Neuronal stem cell (in vitro differentiated cells): ENCODE results near the gene C9.

ENCODE experiments used
- DNase-seq: peaks from one replicate; pipeline ENCODE4 v3.0.0-alpha.2; 2013; ENCODE audit warnings: low spot score
- H2AFZ ChIP-seq: one replicate; pipeline ENCODE4 v1.6.1; 2013; ENCODE audit warnings: mild to moderate bottlenecking, low read length, inconsistent platforms
- H2AK5ac ChIP-seq: 2 replicates; pipeline ENCODE4 v1.6.1; 2013; ENCODE audit warnings: low read depth, mild to moderate bottlenecking, inconsistent platforms, low read length, moderate library complexity, mixed read lengths
- H2BK120ac ChIP-seq: 2 replicates; pipeline ENCODE4 v1.6.1; 2013; ENCODE audit warnings: low read depth, mild to moderate bottlenecking, inconsistent platforms, low read length, moderate library complexity, mixed read lengths
- H2BK12ac ChIP-seq: one replicate; pipeline ENCODE4 v1.6.1; 2013; ENCODE audit warnings: low read length, inconsistent platforms
- H2BK15ac ChIP-seq: 2 replicates; pipeline ENCODE4 v1.6.1; 2013; ENCODE audit warnings: mild to moderate bottlenecking, low read length, inconsistent platforms, mixed read lengths
- H2BK5ac ChIP-seq: one replicate; pipeline ENCODE4 v1.6.1; 2013; ENCODE audit warnings: inconsistent platforms, mild to moderate bottlenecking, low read length, moderate library complexity
- H3K14ac ChIP-seq: one replicate; pipeline ENCODE4 v1.6.1; 2013; ENCODE audit warnings: low read length, inconsistent platforms
- H3K18ac ChIP-seq: 2 replicates; pipeline ENCODE4 v1.6.1; 2013; ENCODE audit warnings: low read length, inconsistent platforms
- H3K23ac ChIP-seq: 2 replicates; pipeline ENCODE4 v1.6.1; 2013; ENCODE audit warnings: low read depth, mild to moderate bottlenecking, mixed read lengths, low read length, inconsistent platforms; ENCODE audit not compliant: poor library complexity
- H3K27ac ChIP-seq: replicated peaks from 3 replicates; pipeline ENCODE4 v1.5.1; 2013; ENCODE audit warnings: low read length, inconsistent platforms
- H3K27me3 ChIP-seq, 3 experiments: 2 replicates each; pipeline ENCODE4 v1.6.1; 2013; ENCODE audit warnings: low read length in 3 of 3, mild to moderate bottlenecking in 2 of 3, inconsistent platforms in 1 of 3, low read depth in 1 of 3, mixed read lengths in 1 of 3, moderate library complexity in 1 of 3; ENCODE audit not compliant: control insufficient read depth in 3 of 3, insufficient read depth in 3 of 3
- H3K36me3 ChIP-seq, 2 donors: replicated peaks in 1 of 2; 2 replicates each; pipeline ENCODE4 v1.6.1; 2013; ENCODE audit warnings: low read length in 2 of 2; ENCODE audit not compliant: control insufficient read depth in 2 of 2, insufficient read depth in 2 of 2
- H3K4ac ChIP-seq: 2 replicates; pipeline ENCODE4 v1.6.1; 2013; ENCODE audit warnings: inconsistent platforms, mild to moderate bottlenecking, low read length, moderate library complexity
- H3K4me1 ChIP-seq, 2 donors: 1 replicate in 1 of 2; 2 replicates in 1 of 2; pipeline ENCODE4 v1.6.1; 2013; ENCODE audit warnings: low read length in 2 of 2, low read depth in 1 of 2; ENCODE audit not compliant: control insufficient read depth in 2 of 2, insufficient read depth in 1 of 2
- H3K4me2 ChIP-seq: one replicate; pipeline ENCODE4 v1.6.1; 2013; ENCODE audit warnings: mild to moderate bottlenecking, low read length, inconsistent platforms; ENCODE audit not compliant: insufficient read depth, poor library complexity, severe bottlenecking
- H3K4me3 ChIP-seq, 2 donors: 2 replicates each; pipeline ENCODE4 v1.5.1; 2013; ENCODE audit warnings: low read length in 2 of 2, mild to moderate bottlenecking in 2 of 2, inconsistent platforms in 1 of 2, moderate library complexity in 1 of 2
- H3K79me1 ChIP-seq: one replicate; pipeline ENCODE4 v1.6.1; 2013; ENCODE audit warnings: low read depth, mild to moderate bottlenecking, inconsistent platforms, low read length, moderate library complexity
- H3K9ac ChIP-seq: one replicate; pipeline ENCODE4 v1.6.1; 2013; ENCODE audit warnings: mild to moderate bottlenecking, low read depth, low read length, inconsistent platforms; ENCODE audit not compliant: poor library complexity
- H3K9me3 ChIP-seq, 2 donors: replicated peaks in 1 of 2; 2 replicates each; pipeline versions ENCODE3 to v1.6.1; 2013; ENCODE audit warnings: low read length in 2 of 2, mild to moderate bottlenecking in 2 of 2, inconsistent platforms in 1 of 2, low read depth in 1 of 2, mixed read lengths in 1 of 2, moderate library complexity in 1 of 2; ENCODE audit not compliant: control insufficient read depth in 2 of 2, insufficient read depth in 1 of 2
- H4K8ac ChIP-seq: one replicate; pipeline ENCODE4 v1.6.1; 2013; ENCODE audit warnings: low read depth, mild to moderate bottlenecking, inconsistent platforms, low read length, moderate library complexity
- H4K91ac ChIP-seq: one replicate; pipeline ENCODE4 v1.6.1; 2013; ENCODE audit warnings: low read length, low read depth, mild to moderate bottlenecking, inconsistent platforms; ENCODE audit not compliant: poor library complexity
- WGBS, 2 donors: extraction: QIAGEN DNeasy Blood & Tissue Kit; methylation state at CpG; one replicate each; pipeline ENCODE4 v1.1.7; 2013; ENCODE audit warnings: missing lambda C conversion rate in 2 of 2, mixed read lengths in 1 of 2; ENCODE audit not compliant: insufficient read length in 2 of 2, insufficient replicate concordance in 1 of 2; ENCODE audit errors: extremely low coverage in 2 of 2; 5-methylcytosine and 5-hydroxymethylcytosine counted together

Gene C9

DNA sequence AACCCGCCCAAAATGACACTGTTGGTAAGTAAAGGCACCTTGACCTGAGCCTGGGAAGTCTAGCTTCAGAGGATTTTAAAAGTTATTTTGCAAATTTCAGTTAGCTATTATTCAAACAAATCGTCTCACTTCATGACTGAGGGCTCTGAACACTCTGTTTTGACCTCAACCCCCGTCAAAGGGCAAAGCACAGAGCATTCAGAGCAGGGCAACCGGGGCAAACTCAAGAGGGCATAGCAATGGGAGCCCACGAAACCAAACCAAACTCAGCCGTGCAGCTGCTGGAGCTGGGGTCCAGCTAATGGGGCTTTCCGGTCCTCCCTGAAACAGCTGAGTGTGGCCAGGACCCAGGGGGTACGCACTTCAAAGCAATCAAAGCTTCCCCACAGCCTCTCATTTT lies 1.6 kb downstream of the C9 start:
- H2AFZ ChIP-seq, result no peak overlapping the region
- no peak overlapping the region for H4K8ac ChIP-seq
- no peaks in the 10 kb centered on the region for H3K27me3 ChIP-seq
- H3K9ac ChIP-seq, result no peak overlapping the region
- no peak overlapping the region for H3K23ac ChIP-seq
- no peak overlapping the region for H2BK12ac ChIP-seq
- H3K9me3 ChIP-seq, result no peaks in the 10 kb centered on the region
- H3K27ac ChIP-seq, result no peak overlapping the region
- H3K14ac ChIP-seq, result no peak overlapping the region
- no CpG with 5 or more reads among the region's 8 CpGs for WGBS, 2 donors
- H2BK15ac ChIP-seq, result no peak overlapping the region
- no peaks in the 10 kb centered on the region for H3K4me1 ChIP-seq
- no peak overlapping the region for H3K18ac ChIP-seq
- no peaks in the 10 kb centered on the region for H3K36me3 ChIP-seq
- H4K91ac ChIP-seq, result no peak overlapping the region
- H3K79me1 ChIP-seq, result no peaks in the 10 kb centered on the region
- no peak overlapping the region for H3K4me2 ChIP-seq
- DNase-seq, result no peak
- H3K4ac ChIP-seq, result no peak overlapping the region
- H2BK5ac ChIP-seq, result no peak overlapping the region
- no peak overlapping the region for H2AK5ac ChIP-seq
- H2BK120ac ChIP-seq, result no peak overlapping the region
- H3K4me3 ChIP-seq, result no peak overlapping the region

DNA sequence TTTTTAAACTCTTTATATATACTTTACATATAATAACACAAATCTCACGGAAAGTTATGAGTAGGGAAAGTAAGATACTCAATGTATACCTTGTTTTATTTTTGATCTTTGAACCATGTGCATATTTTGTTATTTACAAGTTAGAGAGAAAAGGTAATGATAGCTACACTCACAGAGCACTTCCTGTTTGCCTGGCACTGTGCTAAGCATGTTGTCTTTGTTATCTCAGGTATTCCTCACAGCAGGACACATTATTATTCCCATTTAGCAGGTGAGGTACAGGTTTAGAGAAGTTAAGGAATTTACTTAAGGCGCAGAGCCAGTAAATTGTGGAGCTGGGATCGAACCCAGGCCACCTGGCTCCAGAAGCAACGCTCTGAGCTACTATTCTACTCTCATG lies 3.0 kb downstream of the C9 start:
- no peak overlapping the region for H4K91ac ChIP-seq
- H2AK5ac ChIP-seq, result no peak overlapping the region
- H3K4me1 ChIP-seq, result no peaks in the 10 kb centered on the region
- H2BK12ac ChIP-seq, result no peak overlapping the region
- H3K9ac ChIP-seq, result no peak overlapping the region
- no peak overlapping the region for H2AFZ ChIP-seq
- no peaks in the 10 kb centered on the region for H3K36me3 ChIP-seq
- DNase-seq, result no peak
- H3K14ac ChIP-seq, result no peak overlapping the region
- no CpG with 5 or more reads among the region's 4 CpGs for WGBS, 2 donors
- no peaks in the 10 kb centered on the region for H3K9me3 ChIP-seq
- H3K27me3 ChIP-seq, result no peaks in the 10 kb centered on the region
- H3K4me2 ChIP-seq, result no peak overlapping the region
- H2BK15ac ChIP-seq, result no peak overlapping the region
- no peak overlapping the region for H3K27ac ChIP-seq
- H3K18ac ChIP-seq, result no peak overlapping the region
- no peaks in the 10 kb centered on the region for H3K79me1 ChIP-seq
- H2BK5ac ChIP-seq, result no peak overlapping the region
- H3K4me3 ChIP-seq, result no peak overlapping the region
- no peak overlapping the region for H3K4ac ChIP-seq
- H2BK120ac ChIP-seq, result no peak overlapping the region
- no peak overlapping the region for H3K23ac ChIP-seq
- no peak overlapping the region for H4K8ac ChIP-seq

DNA sequence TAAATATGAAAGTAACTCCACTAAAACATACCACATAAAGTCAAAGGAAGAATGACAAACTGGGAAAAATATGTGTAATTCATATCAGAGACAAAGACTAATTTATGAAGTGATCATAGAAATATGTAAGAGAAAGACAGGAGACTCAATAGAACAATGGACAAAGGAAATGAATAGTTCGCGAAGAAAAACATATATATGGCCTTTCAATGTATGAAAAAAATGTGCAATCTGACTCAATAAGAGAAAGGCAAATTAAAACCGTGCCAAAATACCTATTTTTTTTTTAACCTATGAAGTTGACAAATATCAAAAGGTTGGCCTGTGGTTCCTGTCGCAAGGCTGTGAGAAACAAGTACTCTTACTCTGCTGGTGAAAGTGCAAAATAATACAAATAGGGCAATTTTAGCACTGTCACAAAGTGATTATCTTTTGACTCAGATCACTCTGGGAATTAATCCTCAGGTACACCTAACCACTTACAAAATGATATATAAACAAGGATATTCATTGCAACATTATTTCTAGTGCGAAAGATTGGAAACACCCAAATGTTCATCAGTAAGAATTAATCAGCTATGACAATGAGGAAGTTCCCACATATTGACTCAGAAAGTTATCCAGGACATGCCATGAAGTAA lies 3.7 kb downstream of the C9 start:
- DNase-seq, result no peak
- H2BK5ac ChIP-seq, result no peak overlapping the region
- no peaks in the 10 kb centered on the region for H3K27me3 ChIP-seq
- H3K9me3 ChIP-seq, result no peaks in the 10 kb centered on the region
- H2AFZ ChIP-seq, result no peak overlapping the region
- H3K27ac ChIP-seq, result no peak overlapping the region
- no peak overlapping the region for H3K9ac ChIP-seq
- H3K14ac ChIP-seq, result no peak overlapping the region
- no peaks in the 10 kb centered on the region for H3K79me1 ChIP-seq
- H3K4ac ChIP-seq, result no peak overlapping the region
- no peak overlapping the region for H4K8ac ChIP-seq
- no peak overlapping the region for H2AK5ac ChIP-seq
- no peak overlapping the region for H2BK15ac ChIP-seq
- H3K23ac ChIP-seq, result no peak overlapping the region
- no peak overlapping the region for H4K91ac ChIP-seq
- no peak overlapping the region for H3K18ac ChIP-seq
- H3K36me3 ChIP-seq, result no peaks in the 10 kb centered on the region
- no peak overlapping the region for H3K4me3 ChIP-seq
- H3K4me2 ChIP-seq, result no peak overlapping the region
- no peak overlapping the region for H2BK120ac ChIP-seq
- H2BK12ac ChIP-seq, result no peak overlapping the region
- no peaks in the 10 kb centered on the region for H3K4me1 ChIP-seq
- WGBS, 2 donors, result no CpG with 5 or more reads among the region's 5 CpGs

DNA sequence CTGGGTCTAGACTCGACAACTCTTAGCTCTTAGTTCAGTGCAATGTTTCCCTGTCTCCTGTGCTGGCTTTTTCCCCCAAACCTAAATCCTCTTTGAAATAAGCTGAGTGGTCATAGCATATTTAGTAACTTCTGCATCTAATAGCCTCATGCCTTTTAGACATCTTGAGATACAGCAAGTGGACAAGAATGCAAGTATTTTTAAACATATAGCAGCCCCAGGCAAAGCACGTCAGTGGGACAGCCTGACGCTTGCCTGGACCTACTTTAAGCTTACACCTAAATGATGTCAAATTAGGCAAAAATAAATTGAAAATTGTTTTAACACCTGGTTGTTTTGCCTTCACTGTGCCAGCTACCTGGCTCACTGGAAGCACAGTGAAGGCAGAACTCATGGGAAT lies 8.0 kb downstream of the C9 start:
- Histone ChIP-seq H2AK5ac (no peak overlapping the region), H3K4ac (no peak overlapping the region), H3K9ac (no peak overlapping the region), H2BK5ac (no peak overlapping the region), H2BK120ac (no peak overlapping the region), H2AFZ (no peak overlapping the region), H3K18ac (no peak overlapping the region), H2BK15ac (no peak overlapping the region), H3K4me1 (no peaks in the 10 kb centered on the region), H2BK12ac (no peak overlapping the region), H3K9me3 (no peaks in the 10 kb centered on the region), H3K27me3 (no peaks in the 10 kb centered on the region), H3K79me1 (no peaks in the 10 kb centered on the region), H3K36me3 (no peaks in the 10 kb centered on the region), H3K4me2 (no peak overlapping the region), H3K4me3 (no peak overlapping the region), H3K23ac (no peak overlapping the region), H3K14ac (no peak overlapping the region), H3K27ac (no peak overlapping the region), H4K8ac (no peak overlapping the region), H4K91ac (no peak overlapping the region)
- no CpG with 5 or more reads among the region's 3 CpGs for WGBS, 2 donors
- no peak for DNase-seq
